Measurements from ENCODE around the gene AUTS2. TPM values are rescaled to one million over a fixed set of nuclear protein-coding genes. Genes with fewer than 3 reads are reported as not detected.

AUTS2 gene
- total RNA-seq, 1 experiment from 2014 or later: 2.5 TPM

DNA sequence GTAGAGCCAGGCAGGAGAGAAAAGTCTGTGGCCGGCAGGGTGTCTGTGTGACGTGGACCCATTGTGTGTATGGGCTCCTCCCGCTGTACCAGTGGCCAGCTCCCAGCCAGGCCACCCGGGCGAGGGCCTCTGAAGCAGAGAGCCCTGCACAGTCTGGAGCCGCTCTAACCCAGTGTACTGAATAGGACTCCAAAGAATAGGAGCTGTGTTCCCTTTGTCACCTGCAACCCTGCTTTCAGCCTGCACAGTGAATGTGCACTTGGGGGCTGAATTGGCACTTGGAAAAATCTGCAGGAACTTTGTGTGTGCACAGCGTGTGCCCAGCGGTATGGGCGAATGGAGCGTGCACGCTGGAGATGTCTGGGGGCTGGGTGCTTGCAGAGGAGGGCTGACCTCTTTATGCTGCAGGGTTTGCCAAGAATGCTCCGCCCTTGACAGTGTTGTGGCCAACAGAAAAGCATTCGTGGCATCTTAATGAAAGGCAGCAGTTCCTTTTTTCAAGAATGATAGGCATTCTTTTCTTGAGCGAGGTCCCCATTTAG lies 216.2 kb downstream of the AUTS2 start:
- Histone ChIP-seq H3K4me3 (ENCODE audit: low read depth in 2 of 2, low read length in 2 of 2) (no peak overlapping the region), H3K9me3 (ENCODE audit: control insufficient read depth, insufficient read depth, low read depth, low read length) (no peaks in the 10 kb centered on the region), H3K36me3 (ENCODE audit: control insufficient read depth, insufficient read depth, low read length) (no peaks in the 10 kb centered on the region), H3K27me3 (ENCODE audit: control insufficient read depth, insufficient read depth, low read length) (no peaks in the 10 kb centered on the region), H3K4me1 (ENCODE audit: control insufficient read depth, insufficient read depth, low read length) (no peaks in the 10 kb centered on the region), H3K27ac (ENCODE audit: low read length) (no peak overlapping the region)
- intact Hi-C loops (cut with micrococcal nuclease; ENCODE audit: unreplicated experiment) (no loop called here), in situ Hi-C loops (cut with HindIII; ENCODE audit: low pct_unique_long_range_greater_than_20kb, low sequenced_read_pairs) (no loop called here)
- DNase-seq (ENCODE audit: low read depth, low spot score): no peak
- TF ChIP-seq POLR2AphosphoS5 (IDR thresholded peaks at IDR 0.05; ENCODE audit: low read depth, low read length): no peak
- TF ChIP-seq, protein P1, sequence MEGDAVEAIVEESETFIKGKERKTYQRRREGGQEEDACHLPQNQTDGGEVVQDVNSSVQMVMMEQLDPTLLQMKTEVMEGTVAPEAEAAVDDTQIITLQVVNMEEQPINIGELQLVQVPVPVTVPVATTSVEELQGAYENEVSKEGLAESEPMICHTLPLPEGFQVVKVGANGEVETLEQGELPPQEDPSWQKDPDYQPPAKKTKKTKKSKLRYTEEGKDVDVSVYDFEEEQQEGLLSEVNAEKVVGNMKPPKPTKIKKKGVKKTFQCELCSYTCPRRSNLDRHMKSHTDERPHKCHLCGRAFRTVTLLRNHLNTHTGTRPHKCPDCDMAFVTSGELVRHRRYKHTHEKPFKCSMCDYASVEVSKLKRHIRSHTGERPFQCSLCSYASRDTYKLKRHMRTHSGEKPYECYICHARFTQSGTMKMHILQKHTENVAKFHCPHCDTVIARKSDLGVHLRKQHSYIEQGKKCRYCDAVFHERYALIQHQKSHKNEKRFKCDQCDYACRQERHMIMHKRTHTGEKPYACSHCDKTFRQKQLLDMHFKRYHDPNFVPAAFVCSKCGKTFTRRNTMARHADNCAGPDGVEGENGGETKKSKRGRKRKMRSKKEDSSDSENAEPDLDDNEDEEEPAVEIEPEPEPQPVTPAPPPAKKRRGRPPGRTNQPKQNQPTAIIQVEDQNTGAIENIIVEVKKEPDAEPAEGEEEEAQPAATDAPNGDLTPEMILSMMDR (IDR thresholded peaks at IDR 0.05): no peak
- no peak for TF ChIP-seq TCF7L2 (IDR thresholded peaks at IDR 0.05; ENCODE audit: low read depth, low read length)
- TF ChIP-seq SIN3A (IDR thresholded peaks at IDR 0.05; ENCODE audit: borderline replicate concordance, insufficient read depth, low read depth, low read length): no peak
- TF ChIP-seq, protein P2, sequence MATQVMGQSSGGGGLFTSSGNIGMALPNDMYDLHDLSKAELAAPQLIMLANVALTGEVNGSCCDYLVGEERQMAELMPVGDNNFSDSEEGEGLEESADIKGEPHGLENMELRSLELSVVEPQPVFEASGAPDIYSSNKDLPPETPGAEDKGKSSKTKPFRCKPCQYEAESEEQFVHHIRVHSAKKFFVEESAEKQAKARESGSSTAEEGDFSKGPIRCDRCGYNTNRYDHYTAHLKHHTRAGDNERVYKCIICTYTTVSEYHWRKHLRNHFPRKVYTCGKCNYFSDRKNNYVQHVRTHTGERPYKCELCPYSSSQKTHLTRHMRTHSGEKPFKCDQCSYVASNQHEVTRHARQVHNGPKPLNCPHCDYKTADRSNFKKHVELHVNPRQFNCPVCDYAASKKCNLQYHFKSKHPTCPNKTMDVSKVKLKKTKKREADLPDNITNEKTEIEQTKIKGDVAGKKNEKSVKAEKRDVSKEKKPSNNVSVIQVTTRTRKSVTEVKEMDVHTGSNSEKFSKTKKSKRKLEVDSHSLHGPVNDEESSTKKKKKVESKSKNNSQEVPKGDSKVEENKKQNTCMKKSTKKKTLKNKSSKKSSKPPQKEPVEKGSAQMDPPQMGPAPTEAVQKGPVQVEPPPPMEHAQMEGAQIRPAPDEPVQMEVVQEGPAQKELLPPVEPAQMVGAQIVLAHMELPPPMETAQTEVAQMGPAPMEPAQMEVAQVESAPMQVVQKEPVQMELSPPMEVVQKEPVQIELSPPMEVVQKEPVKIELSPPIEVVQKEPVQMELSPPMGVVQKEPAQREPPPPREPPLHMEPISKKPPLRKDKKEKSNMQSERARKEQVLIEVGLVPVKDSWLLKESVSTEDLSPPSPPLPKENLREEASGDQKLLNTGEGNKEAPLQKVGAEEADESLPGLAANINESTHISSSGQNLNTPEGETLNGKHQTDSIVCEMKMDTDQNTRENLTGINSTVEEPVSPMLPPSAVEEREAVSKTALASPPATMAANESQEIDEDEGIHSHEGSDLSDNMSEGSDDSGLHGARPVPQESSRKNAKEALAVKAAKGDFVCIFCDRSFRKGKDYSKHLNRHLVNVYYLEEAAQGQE (IDR thresholded peaks at IDR 0.05; ENCODE audit: insufficient read depth in 1 of 2, low read depth in 2 of 2, low read length in 1 of 2): no peak
- no peak for ATAC-seq
- ChIA-PET POLR2A (no interaction called here), CTCF (no interaction called here)
- BruUV-seq (replicated peaks): no TSS peak

DNA sequence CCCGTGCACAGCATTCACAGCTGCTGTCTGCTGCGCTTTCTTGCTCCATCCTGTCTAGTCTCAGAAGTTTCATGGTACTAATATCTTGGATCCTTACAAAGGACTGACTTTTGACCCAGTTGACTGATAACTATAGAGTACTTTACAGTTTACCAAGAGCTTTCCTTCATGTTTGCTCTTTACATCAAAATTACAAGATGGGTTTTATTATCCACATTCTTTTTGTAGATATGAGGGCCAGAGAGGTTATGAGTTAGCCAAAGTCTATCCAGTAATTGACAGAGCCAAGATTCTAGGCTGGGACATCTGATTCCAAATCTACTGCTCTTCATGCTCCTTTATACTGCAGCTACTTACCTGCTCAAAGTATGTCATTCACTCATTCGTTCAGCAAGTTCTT lies 218.2 kb downstream of the AUTS2 start:
- no peaks in the 10 kb centered on the region for H3K9me3 ChIP-seq (ENCODE audit: control insufficient read depth, insufficient read depth, low read depth, low read length)
- BruUV-seq (replicated peaks): no TSS peak
- ChIA-PET CTCF (no interaction called here), POLR2A (no interaction called here)
- ATAC-seq: no peak
- in situ Hi-C loops (cut with HindIII; ENCODE audit: low pct_unique_long_range_greater_than_20kb, low sequenced_read_pairs) (no loop called here), intact Hi-C loops (cut with micrococcal nuclease; ENCODE audit: unreplicated experiment) (no loop called here)
- H3K27ac ChIP-seq (ENCODE audit: low read length): no peak overlapping the region
- no peaks in the 10 kb centered on the region for H3K27me3 ChIP-seq (ENCODE audit: control insufficient read depth, insufficient read depth, low read length)
- no peaks in the 10 kb centered on the region for H3K36me3 ChIP-seq (ENCODE audit: control insufficient read depth, insufficient read depth, low read length)
- no peaks in the 10 kb centered on the region for H3K4me1 ChIP-seq (ENCODE audit: control insufficient read depth, insufficient read depth, low read length)
- no peak overlapping the region for H3K4me3 ChIP-seq (ENCODE audit: low read depth in 2 of 2, low read length in 2 of 2)
- DNase-seq (ENCODE audit: low read depth, low spot score): no peak
- TF ChIP-seq TCF7L2 (IDR thresholded peaks at IDR 0.05; ENCODE audit: low read depth, low read length) (no peak), POLR2AphosphoS5 (IDR thresholded peaks at IDR 0.05; ENCODE audit: low read depth, low read length) (no peak), SIN3A (IDR thresholded peaks at IDR 0.05; ENCODE audit: borderline replicate concordance, insufficient read depth, low read depth, low read length) (no peak)
- TF ChIP-seq, protein P2 (IDR thresholded peaks at IDR 0.05; ENCODE audit: insufficient read depth in 1 of 2, low read depth in 2 of 2, low read length in 1 of 2): no peak
- TF ChIP-seq, protein P1 (IDR thresholded peaks at IDR 0.05): no peak

All from Panc1 (cell line).